Activated T-cell treated with anti-CD3 and anti-CD28 coated beads, Interleukin-2, amount 50 U/mL, for 72 hours (primary cell): ENCODE data around the gene MFSD11. TPM values are rescaled to one million over a fixed set of nuclear protein-coding genes. Genes with fewer than 3 reads are reported as not detected.
"Not testable (repeated sequence)": the region's sequence is repeated elsewhere in the genome, so short reads cannot be mapped to it uniquely, and the experiment has no call there.

ENCODE experiments used
- ATAC-seq, 2 donors: fragments of 150-1000 bp; cut with Tn5 transposase; replicated peaks in 1 of 2; 2 replicates each; pipeline ENCODE4 v1.10.0; 2021; ENCODE audit warnings: moderate library complexity in 2 of 2, mild to moderate bottlenecking in 1 of 2
- DNase-seq, 2 donors: peaks; one replicate each; pipeline ENCODE4 v3.0.0; 2021 to 2022; ENCODE audit warnings: mixed read lengths in 1 of 2
- H3K27ac Mint-ChIP-seq: one replicate; pipeline ENCODE4 v1.8.0; 2022; ENCODE audit warnings: mild to moderate bottlenecking, moderate library complexity, mixed read lengths
- H3K27me3 Mint-ChIP-seq: one replicate; pipeline ENCODE4 v1.8.0; 2022; ENCODE audit warnings: low read depth, mixed read lengths
- H3K36me3 Mint-ChIP-seq, 2 donors: one replicate each; pipeline ENCODE4 v1.8.0; 2022; ENCODE audit warnings: mixed read lengths in 2 of 2, mild to moderate bottlenecking in 1 of 2; ENCODE audit not compliant: insufficient read depth in 2 of 2
- H3K4me1 Mint-ChIP-seq: one replicate; pipeline ENCODE4 v1.8.0; 2022; ENCODE audit warnings: low read depth, mixed read lengths
- H3K4me3 Mint-ChIP-seq, 2 donors: one replicate each; pipeline ENCODE4 v1.8.0; 2022; ENCODE audit warnings: mild to moderate bottlenecking in 2 of 2, mixed read lengths in 2 of 2, moderate library complexity in 2 of 2
- H3K9me3 Mint-ChIP-seq, 2 donors: one replicate each; pipeline ENCODE4 v1.8.0; 2022; ENCODE audit warnings: mixed read lengths in 2 of 2
- total RNA-seq, 2 donors: library from RNA; stranded (reverse); gene quantifications; one replicate each; pipeline ENCODE4 v1.2.3, GENCODE V29; 2022

Gene MFSD11
- total RNA-seq, 2 donors from 2014 or later, result 34.8 to 43.1 TPM

DNA sequence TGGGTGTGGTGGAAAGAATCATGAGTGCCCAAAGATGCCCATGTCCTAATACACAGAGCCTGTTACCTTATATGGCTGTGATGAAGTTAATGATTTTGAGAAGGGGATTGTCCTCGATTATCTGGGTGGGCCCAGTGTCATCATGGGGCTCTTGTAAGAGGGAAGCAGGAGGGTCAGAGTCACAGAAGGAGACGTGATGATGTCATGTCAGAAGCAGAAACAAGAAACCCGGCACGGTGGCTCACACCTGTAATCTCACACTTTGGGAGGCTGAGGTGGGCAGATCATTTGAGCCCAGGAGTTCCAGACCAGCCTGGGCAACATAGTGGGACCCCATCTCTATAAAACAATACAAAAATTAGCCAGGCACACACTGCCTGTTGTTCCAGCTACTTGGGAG, 75.0 kb downstream of the MFSD11 start:
- peaks cover 7% of the 10 kb centered on the region for H3K4me1 Mint-ChIP-seq
- no peaks in the 10 kb centered on the region for H3K36me3 Mint-ChIP-seq
- H3K9me3 Mint-ChIP-seq, result no peaks in the 10 kb centered on the region
- no peak overlapping the region for H3K4me3 Mint-ChIP-seq
- H3K27ac Mint-ChIP-seq, result no peak overlapping the region
- ATAC-seq (no peak), DNase-seq (no peak)
- H3K27me3 Mint-ChIP-seq, result no peaks in the 10 kb centered on the region

DNA sequence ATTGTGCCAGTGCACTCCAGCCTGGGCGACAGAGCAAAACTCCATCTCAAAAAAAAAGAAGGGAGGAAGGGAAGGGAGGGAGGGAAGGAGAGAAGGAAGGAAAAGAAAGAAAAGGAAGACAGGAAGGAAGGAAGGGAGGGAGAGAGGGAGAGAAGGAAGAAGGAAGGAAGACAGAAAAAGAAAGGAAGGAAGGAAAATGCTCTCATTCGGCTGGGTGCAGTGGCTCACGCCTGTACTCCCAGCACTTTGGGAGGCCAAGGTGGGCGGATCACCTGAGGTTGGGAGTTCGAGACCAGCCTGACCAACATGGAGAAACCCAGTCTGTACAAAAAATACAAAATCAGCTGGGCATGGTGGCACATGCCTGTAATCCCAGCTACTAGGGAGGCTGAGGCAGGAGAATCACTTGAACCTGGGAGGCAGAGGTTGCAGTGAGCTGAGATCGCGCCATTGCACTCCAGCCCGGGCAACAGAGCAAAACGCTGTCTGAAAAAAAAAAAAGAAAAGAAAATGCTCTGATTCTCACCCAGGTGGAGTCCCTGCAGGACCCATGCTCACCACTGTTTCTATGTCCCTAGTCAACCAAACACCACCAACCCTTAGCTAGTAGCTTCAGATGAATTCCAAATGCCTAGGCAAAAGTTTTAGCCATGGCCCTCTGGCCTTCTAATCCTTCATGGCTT, 78.1 kb downstream of the MFSD11 start:
- not testable (repeated sequence) for H3K9me3 Mint-ChIP-seq, H3K27me3 Mint-ChIP-seq, H3K4me1 Mint-ChIP-seq, DNase-seq, H3K4me3 Mint-ChIP-seq, H3K36me3 Mint-ChIP-seq
- peak overlapping the region; percentile 6 for H3K27ac Mint-ChIP-seq
- peak; percentile 43 for ATAC-seq

DNA sequence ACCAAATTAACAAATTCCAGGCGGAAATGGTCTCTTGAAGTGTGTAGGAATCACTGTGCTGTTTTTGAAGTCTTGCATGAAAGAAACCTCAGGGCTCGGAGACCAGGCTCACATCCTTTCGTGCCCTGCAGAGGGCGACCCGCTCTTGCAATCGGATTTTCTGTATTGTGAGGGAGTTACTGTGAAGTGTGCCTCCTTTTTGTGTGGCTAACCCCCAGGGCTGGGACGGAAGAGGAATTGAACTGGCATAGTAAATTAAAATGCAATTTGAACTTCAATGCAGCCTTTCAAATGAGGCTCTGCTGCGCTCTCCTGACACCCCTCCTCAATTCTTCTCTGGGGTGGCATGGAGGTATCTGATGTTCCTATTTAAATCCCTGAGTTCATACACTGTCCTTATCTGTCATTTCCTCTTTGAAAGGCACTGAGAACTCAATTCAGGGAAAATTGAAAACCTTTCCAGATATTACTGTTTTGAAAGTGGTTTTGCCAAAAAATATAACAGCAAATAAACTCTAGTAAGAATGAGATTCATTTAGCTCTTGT, 78.7 kb downstream of the MFSD11 start:
- Mint-ChIP-seq H3K4me3 (no peak overlapping the region), H3K27me3 (no peaks in the 10 kb centered on the region), H3K4me1 (peaks cover 7% of the 10 kb centered on the region), H3K36me3 (no peaks in the 10 kb centered on the region), H3K27ac (peak overlapping the region; percentile 6), H3K9me3 (no peaks in the 10 kb centered on the region)
- DNase-seq (peak; percentile 55 to 57), ATAC-seq (peak; percentile 78 to 79)

DNA sequence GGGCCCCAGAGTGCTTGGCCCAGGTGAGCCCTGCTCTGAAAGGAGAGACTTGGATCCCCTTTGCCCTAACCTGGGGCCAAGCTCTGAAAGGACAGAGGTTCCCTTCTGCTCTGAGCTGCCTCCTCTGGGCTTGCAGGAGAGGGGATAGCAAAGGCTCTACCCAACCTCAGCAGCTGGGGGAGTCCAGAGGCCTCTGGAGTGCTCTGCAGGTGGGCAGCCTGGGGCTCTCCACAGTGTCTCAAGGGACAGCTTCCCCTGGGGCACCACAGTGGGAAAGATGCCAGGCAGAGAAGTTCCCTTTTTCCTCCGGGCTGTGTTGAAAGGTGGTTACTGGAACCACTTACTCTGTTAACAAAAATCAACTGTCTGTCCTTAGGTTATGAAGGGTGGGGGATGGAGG, 82.1 kb downstream of the MFSD11 start:
- Mint-ChIP-seq H3K27ac (no peak overlapping the region), H3K9me3 (no peaks in the 10 kb centered on the region), H3K36me3 (no peaks in the 10 kb centered on the region), H3K4me1 (peaks cover 7% of the 10 kb centered on the region), H3K4me3 (no peak overlapping the region), H3K27me3 (no peaks in the 10 kb centered on the region)
- no peak for DNase-seq
- no peak for ATAC-seq

DNA sequence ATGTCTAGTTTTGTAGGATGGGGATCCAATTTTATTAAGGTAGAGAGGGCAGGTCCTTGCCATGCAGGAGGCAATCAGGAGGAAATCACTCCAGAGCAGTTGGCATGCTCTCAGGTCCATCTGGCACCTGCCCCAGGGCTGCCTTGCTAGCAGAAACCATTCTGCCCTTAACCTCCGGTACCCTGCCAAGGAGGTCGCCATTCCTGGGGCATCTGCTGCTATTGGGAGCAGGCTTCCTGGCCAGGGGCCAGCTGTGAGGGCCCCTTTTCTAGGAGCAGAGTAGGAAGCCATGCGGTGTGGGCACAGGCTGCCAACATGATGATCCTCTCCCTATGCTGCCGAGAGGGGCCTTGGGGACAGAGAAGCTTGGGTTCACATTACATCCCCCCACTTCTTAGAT, 82.6 kb downstream of the MFSD11 start:
- H3K27ac Mint-ChIP-seq, result no peak overlapping the region
- H3K27me3 Mint-ChIP-seq, result no peaks in the 10 kb centered on the region
- H3K9me3 Mint-ChIP-seq, result no peaks in the 10 kb centered on the region
- DNase-seq (no peak), ATAC-seq (no peak)
- H3K4me3 Mint-ChIP-seq, result no peak overlapping the region
- H3K36me3 Mint-ChIP-seq, result no peaks in the 10 kb centered on the region
- peaks cover 7% of the 10 kb centered on the region for H3K4me1 Mint-ChIP-seq

DNA sequence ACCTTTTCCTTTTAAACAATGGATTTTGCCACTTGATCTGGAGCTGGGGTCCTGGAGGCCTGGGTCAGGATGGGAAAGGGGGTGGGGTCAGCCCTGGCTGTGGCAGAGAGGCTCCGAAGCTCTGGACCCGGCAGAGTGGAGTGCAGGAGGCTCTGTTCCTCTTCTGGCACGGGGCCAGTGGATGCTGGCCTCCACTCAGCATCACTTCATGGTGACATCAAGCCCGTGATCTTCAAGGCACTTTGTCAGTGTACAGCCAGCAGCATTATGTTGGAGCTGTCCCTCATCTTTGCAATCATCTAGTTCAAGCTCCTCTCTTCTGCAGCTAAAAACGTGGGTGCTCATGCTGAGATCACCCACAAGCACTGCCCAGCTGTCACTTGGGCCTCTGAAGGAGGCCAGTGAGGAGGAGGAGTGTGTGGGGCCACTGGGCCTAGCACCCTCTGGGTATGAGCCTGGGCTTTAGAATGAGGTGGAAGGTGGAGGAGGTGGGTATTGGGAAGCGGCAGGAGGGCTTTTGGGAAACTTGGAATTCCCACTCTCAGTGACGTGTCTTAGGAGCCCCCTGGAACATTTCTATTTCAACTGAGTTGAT, 84.4 kb downstream of the MFSD11 start:
- Mint-ChIP-seq H3K36me3 (no peaks in the 10 kb centered on the region), H3K4me1 (no peaks in the 10 kb centered on the region), H3K4me3 (no peak overlapping the region), H3K27me3 (no peaks in the 10 kb centered on the region), H3K9me3 (no peaks in the 10 kb centered on the region), H3K27ac (no peak overlapping the region)
- ATAC-seq, result no peak
- no peak for DNase-seq

DNA sequence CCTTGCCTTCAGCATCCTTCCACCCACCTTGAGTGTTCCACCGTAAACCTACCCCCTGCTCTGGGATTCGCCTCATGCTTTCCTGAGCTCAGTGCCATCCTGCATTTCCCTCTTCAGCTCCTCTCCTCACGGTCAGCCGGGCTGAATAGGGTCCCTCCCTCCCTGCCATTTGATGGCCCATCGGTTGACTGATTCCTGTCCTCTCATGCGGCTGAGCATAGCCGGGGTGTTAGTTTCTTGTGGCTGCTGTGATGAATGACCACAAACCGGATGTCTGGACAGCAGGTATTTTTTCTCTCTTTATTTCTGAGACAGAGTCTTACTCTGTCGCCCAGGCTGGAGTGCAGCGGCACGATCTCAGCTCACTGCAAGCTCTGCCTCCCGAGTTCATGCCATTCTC, 86.2 kb downstream of the MFSD11 start:
- Mint-ChIP-seq H3K9me3 (no peaks in the 10 kb centered on the region), H3K27me3 (no peaks in the 10 kb centered on the region), H3K36me3 (no peaks in the 10 kb centered on the region), H3K4me3 (no peak overlapping the region), H3K4me1 (no peaks in the 10 kb centered on the region), H3K27ac (no peak overlapping the region)
- ATAC-seq (no peak), DNase-seq (no peak)

DNA sequence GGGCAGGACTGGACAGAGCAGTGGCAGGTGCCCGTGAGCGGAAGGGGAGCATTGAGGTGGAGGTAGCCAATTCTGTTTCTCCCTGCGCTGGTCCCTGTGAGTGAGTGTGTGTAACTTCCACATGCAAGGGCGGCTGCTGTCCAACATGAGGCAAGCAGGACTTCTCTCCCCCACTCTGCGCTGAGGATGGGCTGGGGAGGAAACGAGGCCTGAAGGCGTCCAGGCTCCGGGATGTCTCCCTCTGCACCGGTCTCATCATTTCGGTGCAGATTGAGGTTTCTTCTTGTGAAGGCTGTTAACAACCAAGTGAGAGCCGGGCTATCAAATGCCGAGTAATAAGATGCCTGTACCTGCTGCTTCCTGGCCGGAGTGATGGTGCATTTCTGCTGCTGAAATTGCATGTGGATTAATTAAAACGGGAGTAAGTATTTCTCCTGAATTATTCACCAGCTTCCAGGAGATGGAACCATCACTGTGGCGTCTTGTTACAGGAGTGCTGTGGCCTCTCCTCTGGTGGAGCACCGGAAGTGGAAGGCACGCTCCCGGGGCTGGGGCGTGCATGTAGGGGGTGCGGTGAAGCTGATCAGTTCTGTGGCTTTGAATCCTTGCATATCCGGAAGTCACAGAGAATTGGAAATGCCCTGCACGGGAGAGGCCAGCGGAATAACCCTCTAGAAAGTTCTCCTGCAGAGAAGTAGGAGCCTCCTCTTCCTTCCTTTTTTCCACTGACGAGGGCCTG, 88.6 kb downstream of the MFSD11 start:
- Mint-ChIP-seq H3K36me3 (no peaks in the 10 kb centered on the region), H3K27ac (no peak overlapping the region), H3K9me3 (no peaks in the 10 kb centered on the region), H3K4me3 (no peak overlapping the region), H3K4me1 (no peaks in the 10 kb centered on the region), H3K27me3 (no peaks in the 10 kb centered on the region)
- ATAC-seq, result no peak
- no peak for DNase-seq

DNA sequence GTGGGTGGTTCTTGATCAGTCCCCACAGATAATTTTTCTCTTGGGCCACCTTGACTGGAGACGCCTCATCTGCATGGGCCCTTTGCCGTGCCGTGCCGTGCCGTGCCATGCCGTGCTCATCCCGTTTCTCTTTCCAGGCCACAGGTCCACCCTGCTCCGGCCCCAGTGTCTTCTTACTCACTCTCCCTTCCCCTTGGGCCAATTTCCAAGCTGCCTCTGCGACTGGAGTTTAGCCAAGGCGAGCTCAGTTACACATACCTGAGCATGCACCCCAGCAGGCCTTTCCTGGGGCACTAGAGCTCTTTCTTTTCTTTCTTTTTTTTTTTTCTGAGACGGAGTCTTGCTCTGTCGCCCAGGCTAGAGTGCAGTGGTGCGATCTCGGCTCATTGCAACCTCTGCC, 89.8 kb downstream of the MFSD11 start:
- DNase-seq, result no peak
- H3K36me3 Mint-ChIP-seq, result no peaks in the 10 kb centered on the region
- no peaks in the 10 kb centered on the region for H3K9me3 Mint-ChIP-seq
- no peaks in the 10 kb centered on the region for H3K27me3 Mint-ChIP-seq
- H3K4me1 Mint-ChIP-seq, result no peaks in the 10 kb centered on the region
- ATAC-seq, result no peak
- H3K4me3 Mint-ChIP-seq, result no peak overlapping the region
- no peak overlapping the region for H3K27ac Mint-ChIP-seq

Other genes starting within 250 kb of the MFSD11 start
- 10 to 100 TPM; 38.7 to 39.0 TPM for gene RHBDF2, start 236.7 kb upstream of the MFSD11 start, total RNA-seq
- gene CYGB, start 200.4 kb upstream of the MFSD11 start, total RNA-seq, result under 1 TPM in 1 of 2 donors, not detected in 1; 0.44 TPM
- 1 to 10 TPM; 1.1 to 1.5 TPM for gene PRCD, start 198.1 kb upstream of the MFSD11 start, total RNA-seq
- gene ST6GALNAC2, start 152.3 kb upstream of the MFSD11 start, total RNA-seq, result 1 to 10 TPM; 1.0 to 1.2 TPM
- 1 to 10 TPM in 1 of 2 donors, under 1 TPM in 1; 0.44 to 1.8 TPM for gene ST6GALNAC1, start 94.4 kb upstream of the MFSD11 start, total RNA-seq
- gene MXRA7, start 27.2 kb upstream of the MFSD11 start, total RNA-seq, result 10 to 100 TPM; 17.4 to 21.8 TPM
- 10 to 100 TPM; 56.5 to 67.2 TPM for gene JMJD6, start 11.5 kb upstream of the MFSD11 start, total RNA-seq
- gene METTL23, start 11.3 kb upstream of the MFSD11 start, total RNA-seq, result 10 to 100 TPM; 25.4 to 30.7 TPM
- 100 to 1,000 TPM; 260 to 275 TPM for gene SRSF2, start 788 bp upstream of the MFSD11 start, total RNA-seq
- 1 to 10 TPM in 1 of 2 donors, under 1 TPM in 1; 0.28 to 1.4 TPM for gene MGAT5B, start 130.3 kb downstream of the MFSD11 start, total RNA-seq